ENCODE results near the gene ZNF318.

ZNF318 gene

GRCh38 chr6:43336382-43336781 lies 33.1 kb downstream of the ZNF318 start:
- Histone ChIP-seq H3F3A (ENCODE audit: insufficient read depth) (peaks cover 79% of the 10 kb centered on the region), H3K4me2 (ENCODE audit: low read depth, low read length, poor library complexity, severe bottlenecking) (no peak overlapping the region), H2AFZ (ENCODE audit: low read depth, low read length, severe bottlenecking) (no peak overlapping the region), H3K4me3 (ENCODE audit: insufficient read depth, low read length, poor library complexity, severe bottlenecking) (no peak overlapping the region), H3K27ac (ENCODE audit: low read depth, low read length) (no peak overlapping the region), H4K20me1 (ENCODE audit: low read depth, low read length) (peaks cover 10% of the 10 kb centered on the region; the same call in 1 of the 2 replicates), H3K27me3 (ENCODE audit: low read length) (no peaks in the 10 kb centered on the region), H3K9me3 (ENCODE audit: insufficient read depth, low read length) (no peaks in the 10 kb centered on the region), H3K79me2 (ENCODE audit: insufficient read depth, low read length) (no peaks in the 10 kb centered on the region; the same call in 1 of the 2 replicates), H3K36me3 (ENCODE audit: low read length) (peaks cover 58% of the 10 kb centered on the region), H3K9ac (ENCODE audit: low read length) (no peak overlapping the region), H3K9me2 (replicated peaks; ENCODE audit: insufficient read depth, low read length) (no peaks in the 10 kb centered on the region)
- no peak for TF ChIP-seq EZH2phosphoT487 (conservative IDR thresholded peaks at IDR 0.05; ENCODE audit: low read length)
- TF ChIP-seq CTCF (IDR thresholded peaks at IDR 0.05; ENCODE audit: insufficient read depth, low read length, poor library complexity, severe bottlenecking): no peak

GRCh38 chr6:43335469-43335868 lies 34.0 kb downstream of the ZNF318 start:
- Histone ChIP-seq H3K27me3 (ENCODE audit: low read length) (no peaks in the 10 kb centered on the region), H3K4me3 (ENCODE audit: insufficient read depth, low read length, poor library complexity, severe bottlenecking) (no peak overlapping the region), H3K27ac (ENCODE audit: low read depth, low read length) (no peak overlapping the region), H2AFZ (ENCODE audit: low read depth, low read length, severe bottlenecking) (no peak overlapping the region), H3K9me2 (replicated peaks; ENCODE audit: insufficient read depth, low read length) (no peaks in the 10 kb centered on the region), H3K9me3 (ENCODE audit: insufficient read depth, low read length) (no peaks in the 10 kb centered on the region), H3K36me3 (ENCODE audit: low read length) (peaks cover 50% of the 10 kb centered on the region), H4K20me1 (ENCODE audit: low read depth, low read length) (peaks cover 7% of the 10 kb centered on the region; the same call in 1 of the 2 replicates), H3K4me2 (ENCODE audit: low read depth, low read length, poor library complexity, severe bottlenecking) (no peak overlapping the region), H3K9ac (ENCODE audit: low read length) (no peak overlapping the region), H3F3A (ENCODE audit: insufficient read depth) (peaks cover 76% of the 10 kb centered on the region), H3K79me2 (ENCODE audit: insufficient read depth, low read length) (no peaks in the 10 kb centered on the region)
- TF ChIP-seq EZH2phosphoT487 (conservative IDR thresholded peaks at IDR 0.05; ENCODE audit: low read length) (no peak), CTCF (IDR thresholded peaks at IDR 0.05; ENCODE audit: insufficient read depth, low read length, poor library complexity, severe bottlenecking) (no peak)

GRCh38 chr6:43334466-43335095 lies 34.9 kb downstream of the ZNF318 start:
- Histone ChIP-seq H3K79me2 (ENCODE audit: insufficient read depth, low read length) (no peaks in the 10 kb centered on the region), H3K9ac (ENCODE audit: low read length) (no peak overlapping the region), H3K36me3 (ENCODE audit: low read length) (peaks cover 41% of the 10 kb centered on the region), H3K9me3 (ENCODE audit: insufficient read depth, low read length) (no peaks in the 10 kb centered on the region), H4K20me1 (ENCODE audit: low read depth, low read length) (peaks cover 7% of the 10 kb centered on the region; the same call in 1 of the 2 replicates), H3K27ac (ENCODE audit: low read depth, low read length) (peak overlapping the region; percentile 0; the same call in 1 of the 2 replicates), H3K4me2 (ENCODE audit: low read depth, low read length, poor library complexity, severe bottlenecking) (no peak overlapping the region), H3K4me3 (ENCODE audit: insufficient read depth, low read length, poor library complexity, severe bottlenecking) (no peak overlapping the region), H3F3A (ENCODE audit: insufficient read depth) (peaks cover 70% of the 10 kb centered on the region), H3K9me2 (replicated peaks; ENCODE audit: insufficient read depth, low read length) (no peaks in the 10 kb centered on the region), H3K27me3 (ENCODE audit: low read length) (no peaks in the 10 kb centered on the region), H2AFZ (ENCODE audit: low read depth, low read length, severe bottlenecking) (no peak overlapping the region)
- no peak for TF ChIP-seq EZH2phosphoT487 (conservative IDR thresholded peaks at IDR 0.05; ENCODE audit: low read length)
- peak; percentile 33 for TF ChIP-seq CTCF (IDR thresholded peaks at IDR 0.05; ENCODE audit: insufficient read depth, low read length, poor library complexity, severe bottlenecking)
